ENCODE measurements around the gene RNF113B. TPM values are rescaled to one million over a fixed set of nuclear protein-coding genes. Genes with fewer than 3 reads are reported as not detected.

Gene RNF113B
- total RNA-seq = not detected in 2 replicates
- long read RNA-seq = 0 reads

- Mint-ChIP-seq H3K9me3 (peaks cover 2% of the 10 kb centered on the region), H3K27ac (ENCODE audit: unreplicated experiment) (no peak within 1 kb of the TSS), H3K36me3 (ENCODE audit: low read depth) (peaks cover 16% of the 10 kb centered on the region), H3K4me1 (peaks cover 59% of the 10 kb centered on the region), H3K27me3 (ENCODE audit: low read depth) (no peaks in the 10 kb centered on the region), H3K4me3 (no peak within 1 kb of the TSS)
- DNase-seq (ENCODE audit: low read depth, low spot score) = no peak
- no peak for TF ChIP-seq CTCF (conservative IDR thresholded peaks at IDR 0.05)
Observed at GRCh38 chr13:98176777-98177608, at the start of gene RNF113B. Gene RNF113B, minus strand, starts transcription at chr13:98177269. Its CDS starts 33 bp downstream, at chr13:98177236.

GRCh38 chr13:98226496-98226895, 49.4 kb upstream of the RNF113B start:
- H3K4me3 Mint-ChIP-seq = no peak overlapping the region
- peaks cover 47% of the 10 kb centered on the region for H3K36me3 Mint-ChIP-seq (ENCODE audit: low read depth)
- no peak for DNase-seq (ENCODE audit: low read depth, low spot score)
- H3K27me3 Mint-ChIP-seq (ENCODE audit: low read depth) = no peaks in the 10 kb centered on the region
- no peak for TF ChIP-seq CTCF (conservative IDR thresholded peaks at IDR 0.05)
- peaks cover 14% of the 10 kb centered on the region for H3K4me1 Mint-ChIP-seq
- peaks cover 16% of the 10 kb centered on the region for H3K9me3 Mint-ChIP-seq
- no peak overlapping the region for H3K27ac Mint-ChIP-seq (ENCODE audit: unreplicated experiment)

GRCh38 chr13:98225036-98225940, 48.2 kb upstream of the RNF113B start:
- Mint-ChIP-seq H3K36me3 (ENCODE audit: low read depth) (peaks cover 40% of the 10 kb centered on the region), H3K27ac (ENCODE audit: unreplicated experiment) (no peak overlapping the region), H3K4me3 (no peak overlapping the region), H3K9me3 (peaks cover 14% of the 10 kb centered on the region), H3K4me1 (peaks cover 24% of the 10 kb centered on the region), H3K27me3 (ENCODE audit: low read depth) (no peaks in the 10 kb centered on the region)
- DNase-seq (ENCODE audit: low read depth, low spot score) = no peak
- no peak for TF ChIP-seq CTCF (conservative IDR thresholded peaks at IDR 0.05)

- Mint-ChIP-seq H3K27me3 (ENCODE audit: low read depth) (no peaks in the 10 kb centered on the region), H3K36me3 (ENCODE audit: low read depth) (peaks cover 36% of the 10 kb centered on the region), H3K4me3 (no peak overlapping the region), H3K27ac (ENCODE audit: unreplicated experiment) (no peak overlapping the region), H3K9me3 (peaks cover 14% of the 10 kb centered on the region), H3K4me1 (peaks cover 29% of the 10 kb centered on the region)
- no peak for DNase-seq (ENCODE audit: low read depth, low spot score)
- no peak for TF ChIP-seq CTCF (conservative IDR thresholded peaks at IDR 0.05)
Observed at GRCh38 chr13:98224557-98224956, 47.5 kb upstream of the RNF113B start.

- H3K4me1 Mint-ChIP-seq = peaks cover 29% of the 10 kb centered on the region
- H3K9me3 Mint-ChIP-seq = peaks cover 12% of the 10 kb centered on the region
- peaks cover 33% of the 10 kb centered on the region for H3K36me3 Mint-ChIP-seq (ENCODE audit: low read depth)
- no peaks in the 10 kb centered on the region for H3K27me3 Mint-ChIP-seq (ENCODE audit: low read depth)
- DNase-seq (ENCODE audit: low read depth, low spot score) = no peak
- no peak overlapping the region for H3K27ac Mint-ChIP-seq (ENCODE audit: unreplicated experiment)
- TF ChIP-seq CTCF (conservative IDR thresholded peaks at IDR 0.05) = no peak
- no peak overlapping the region for H3K4me3 Mint-ChIP-seq
Observed at GRCh38 chr13:98223741-98224140, 46.7 kb upstream of the RNF113B start.

Data from neural crest cell (in vitro differentiated cells).